ENCODE results near the gene CDS2. TPM values are rescaled to one million over a fixed set of nuclear protein-coding genes. Genes with fewer than 3 reads are reported as not detected.

Gene CDS2
- total and polyA plus RNA-seq, 2 experiments from 2014 or later = 16.8 to 40.8 TPM

DNA sequence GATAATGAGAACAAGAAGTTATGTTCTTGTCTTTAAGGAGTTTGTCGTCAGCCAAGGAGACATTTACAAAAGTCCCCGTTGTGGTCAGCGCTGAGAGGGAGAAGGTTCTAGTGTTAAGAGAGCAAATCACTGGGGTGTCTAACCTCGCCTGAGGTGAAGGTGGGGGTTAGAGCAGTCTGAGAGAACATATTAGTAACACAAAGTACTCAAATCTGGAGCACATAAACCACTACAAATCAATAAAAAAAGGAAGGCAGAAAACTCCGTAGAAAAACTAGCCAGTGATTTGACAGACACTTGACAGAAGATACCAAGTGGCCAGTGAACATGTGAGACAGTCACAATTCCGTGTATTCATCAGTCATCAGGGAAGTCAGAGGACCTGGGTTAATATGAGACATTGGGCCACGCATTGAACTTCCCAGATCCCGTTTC lies 45.4 kb downstream of the CDS2 start (continued):
- TF ChIP-seq REST (IDR thresholded peaks at IDR 0.05; ENCODE audit: unreplicated experiment) (no peak), ZNF114 (CRISPR knock-in tag; IDR thresholded peaks at IDR 0.05) (no peak), CREB1 (CRISPR knock-in tag; IDR thresholded peaks at IDR 0.05; ENCODE audit: low read depth) (no peak), POLR2AphosphoS5 (IDR thresholded peaks at IDR 0.05; ENCODE audit: low read depth) (no peak), EZH2phosphoT487 (IDR thresholded peaks at IDR 0.05; ENCODE audit: unreplicated experiment) (no peak), JUNB (IDR thresholded peaks at IDR 0.05; ENCODE audit: unreplicated experiment) (no peak), ZNF331 (CRISPR knock-in tag; IDR thresholded peaks at IDR 0.05; ENCODE audit: low read depth) (no peak)
- TF ChIP-seq, protein P1, sequence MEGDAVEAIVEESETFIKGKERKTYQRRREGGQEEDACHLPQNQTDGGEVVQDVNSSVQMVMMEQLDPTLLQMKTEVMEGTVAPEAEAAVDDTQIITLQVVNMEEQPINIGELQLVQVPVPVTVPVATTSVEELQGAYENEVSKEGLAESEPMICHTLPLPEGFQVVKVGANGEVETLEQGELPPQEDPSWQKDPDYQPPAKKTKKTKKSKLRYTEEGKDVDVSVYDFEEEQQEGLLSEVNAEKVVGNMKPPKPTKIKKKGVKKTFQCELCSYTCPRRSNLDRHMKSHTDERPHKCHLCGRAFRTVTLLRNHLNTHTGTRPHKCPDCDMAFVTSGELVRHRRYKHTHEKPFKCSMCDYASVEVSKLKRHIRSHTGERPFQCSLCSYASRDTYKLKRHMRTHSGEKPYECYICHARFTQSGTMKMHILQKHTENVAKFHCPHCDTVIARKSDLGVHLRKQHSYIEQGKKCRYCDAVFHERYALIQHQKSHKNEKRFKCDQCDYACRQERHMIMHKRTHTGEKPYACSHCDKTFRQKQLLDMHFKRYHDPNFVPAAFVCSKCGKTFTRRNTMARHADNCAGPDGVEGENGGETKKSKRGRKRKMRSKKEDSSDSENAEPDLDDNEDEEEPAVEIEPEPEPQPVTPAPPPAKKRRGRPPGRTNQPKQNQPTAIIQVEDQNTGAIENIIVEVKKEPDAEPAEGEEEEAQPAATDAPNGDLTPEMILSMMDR (conservative IDR thresholded peaks at IDR 0.05; ENCODE audit: low read depth in 2 of 2) = no peak

DNA sequence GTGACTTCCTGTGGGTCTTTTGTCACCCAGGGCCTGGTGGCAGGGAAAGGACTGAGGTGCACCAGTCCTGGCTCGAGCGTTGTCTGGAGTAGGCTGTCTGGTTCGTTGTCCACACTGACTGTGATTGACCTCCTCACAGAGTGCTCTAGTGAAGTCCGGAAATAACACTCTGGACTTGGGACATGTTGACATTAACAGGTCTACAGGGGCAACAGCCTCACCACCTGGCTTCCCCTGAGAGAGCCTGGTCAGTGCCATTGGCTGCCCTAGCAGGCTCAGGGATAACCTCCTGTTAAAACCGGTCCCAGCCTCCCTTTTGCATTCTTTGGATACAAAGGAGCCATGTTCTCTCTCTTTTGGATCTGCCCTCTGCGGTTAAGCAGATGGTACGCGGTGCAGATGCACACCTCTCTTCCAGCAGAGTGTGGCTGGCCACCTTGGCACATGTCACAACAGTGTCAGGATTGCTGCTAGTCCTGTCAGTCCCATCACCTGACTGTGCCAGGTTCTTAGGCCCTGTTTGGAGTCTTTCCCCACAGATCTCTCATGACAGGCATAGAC lies 46.2 kb downstream of the CDS2 start:
- ATAC-seq (no peak), DNase-seq (ENCODE audit: low spot score) (no peak)
- Mint-ChIP-seq H3K27ac (no peak overlapping the region), H3K4me1 (peaks cover 70% of the 10 kb centered on the region), H3K4me3 (no peak overlapping the region), H3K36me3 (ENCODE audit: low read depth) (peaks cover 19% of the 10 kb centered on the region), H3K27me3 (ENCODE audit: insufficient read depth, low read depth, poor library complexity) (peaks cover 17% of the 10 kb centered on the region), H3K9me3 (no peaks in the 10 kb centered on the region)
- Histone ChIP-seq H4K20me1 (replicated peaks; ENCODE audit: insufficient read depth) (0 out of 2 replicates have a peak, but pooled peaks cover 9% of the 10 kb centered on the region), H2AFZ (no peak overlapping the region), H3K4me1 (ENCODE audit: insufficient read depth) (peaks cover 57% of the 10 kb centered on the region), H3K79me2 (replicated peaks; ENCODE audit: insufficient read depth) (peaks cover 34% of the 10 kb centered on the region), H3K4me3 (no peak overlapping the region), H3K36me3 (ENCODE audit: insufficient read depth) (peaks cover 4% of the 10 kb centered on the region), H3K27me3 (ENCODE audit: insufficient read depth) (no peaks in the 10 kb centered on the region), H3K9me2 (ENCODE audit: insufficient read depth) (no peaks in the 10 kb centered on the region), H3K27ac (ENCODE audit: low read depth) (no peak overlapping the region), H3F3A (replicated peaks; ENCODE audit: low read depth) (0 out of 2 replicates have a peak, but pooled peaks cover 5% of the 10 kb centered on the region), H3K4me2 (no peak overlapping the region)
- TF ChIP-seq STAT1 (IDR thresholded peaks at IDR 0.05; ENCODE audit: unreplicated experiment) = no peak
- TF ChIP-seq EZH2phosphoT487 (IDR thresholded peaks at IDR 0.05; ENCODE audit: unreplicated experiment) = no peak
- TF ChIP-seq ETS1 (IDR thresholded peaks at IDR 0.05) = no peak
- TF ChIP-seq EZH2 (IDR thresholded peaks at IDR 0.05; ENCODE audit: low read depth, unreplicated experiment) = no peak
- TF ChIP-seq, protein P1 (conservative IDR thresholded peaks at IDR 0.05; ENCODE audit: low read depth in 2 of 2) = no peak
